Common myeloid progenitor, CD34-positive (primary cell): ENCODE results near the gene ILDR1.

Source experiments
- CTCF ChIA-PET: fragments of 350-600 bp; sonication (Branson Sonifier 250); formaldehyde crosslinking; loops from one replicate; lab custom pipeline; 2021; ENCODE audit warnings: antibody characterized with exemption; lab: Charles Lee
- POLR2A ChIA-PET: fragments of 350-600 bp; sonication (Branson Sonifier 250); formaldehyde crosslinking; loops from one replicate; lab custom pipeline; 2021; ENCODE audit warnings: antibody characterized with exemption; lab: Charles Lee
- DNase-seq, 3 donors: peaks; one replicate each; pipeline versions ENCODE4 v3.0.0 to v3.0.0-alpha.2; 2013
- H3K27ac ChIP-seq, 2 experiments: 1 replicate in 1 of 2; 2 replicates in 1 of 2; pipeline ENCODE4 v1.7.0; 2013; ENCODE audit warnings: inconsistent platforms in 2 of 2, low read length in 2 of 2, mild to moderate bottlenecking in 2 of 2, low read depth in 1 of 2, moderate library complexity in 1 of 2; ENCODE audit not compliant: severe bottlenecking in 2 of 2, insufficient read depth in 1 of 2, poor library complexity in 1 of 2
- H3K27me3 ChIP-seq, 5 experiments: replicated peaks in 2 of 5; 1 replicate in 3 of 5; 2 replicates in 2 of 5; pipeline versions ENCODE4 v1.6.1 to v1.7.0; 2013; ENCODE audit warnings: low read length in 4 of 5, mild to moderate bottlenecking in 2 of 5, moderate library complexity in 2 of 5, inconsistent platforms in 1 of 5; ENCODE audit not compliant: insufficient read depth in 5 of 5, control insufficient read depth in 4 of 5
- H3K36me3 ChIP-seq, 4 experiments: 1 replicate in 2 of 4; 2 replicates in 2 of 4; pipeline versions ENCODE4 v1.6.1 to v1.7.0; 2013; ENCODE audit warnings: low read length in 3 of 4, control low read depth in 1 of 4, mild to moderate bottlenecking in 1 of 4; ENCODE audit not compliant: control insufficient read depth in 4 of 4, insufficient read depth in 4 of 4
- H3K4me1 ChIP-seq, 4 experiments: 1 replicate in 3 of 4; 2 replicates in 1 of 4; pipeline versions ENCODE4 v1.6.1 to v1.7.1; 2013; ENCODE audit warnings: low read length in 3 of 4, mild to moderate bottlenecking in 3 of 4, control low read depth in 1 of 4, inconsistent platforms in 1 of 4, moderate library complexity in 1 of 4; ENCODE audit not compliant: control insufficient read depth in 4 of 4, insufficient read depth in 4 of 4; ENCODE audit errors: control extremely low read depth in 1 of 4
- H3K4me3 ChIP-seq, 7 experiments: 1 replicate in 4 of 7; 2 replicates in 3 of 7; pipeline versions ENCODE4 v1.5.1 to v1.7.0; 2013; ENCODE audit warnings: mild to moderate bottlenecking in 7 of 7, low read length in 6 of 7, moderate library complexity in 6 of 7, inconsistent platforms in 2 of 7, low read depth in 2 of 7, control low read depth in 1 of 7; ENCODE audit not compliant: insufficient read depth in 4 of 7, control insufficient read depth in 1 of 7; ENCODE audit errors: extremely low read depth in 1 of 7
- H3K9me3 ChIP-seq, 5 experiments: 1 replicate in 4 of 5; 2 replicates in 1 of 5; pipeline versions ENCODE4 v1.6.1 to v1.7.1; 2013; ENCODE audit warnings: low read length in 4 of 5, mild to moderate bottlenecking in 2 of 5, inconsistent platforms in 1 of 5, low read depth in 1 of 5, moderate library complexity in 1 of 5; ENCODE audit not compliant: control insufficient read depth in 4 of 5, insufficient read depth in 2 of 5; ENCODE audit errors: control extremely low read depth in 1 of 5
- WGBS: methylation state at CpG from one replicate; pipeline ENCODE4 v1.1.5; 2013; ENCODE audit not compliant: insufficient coverage; 5-methylcytosine and 5-hydroxymethylcytosine counted together

ILDR1 gene

DNA sequence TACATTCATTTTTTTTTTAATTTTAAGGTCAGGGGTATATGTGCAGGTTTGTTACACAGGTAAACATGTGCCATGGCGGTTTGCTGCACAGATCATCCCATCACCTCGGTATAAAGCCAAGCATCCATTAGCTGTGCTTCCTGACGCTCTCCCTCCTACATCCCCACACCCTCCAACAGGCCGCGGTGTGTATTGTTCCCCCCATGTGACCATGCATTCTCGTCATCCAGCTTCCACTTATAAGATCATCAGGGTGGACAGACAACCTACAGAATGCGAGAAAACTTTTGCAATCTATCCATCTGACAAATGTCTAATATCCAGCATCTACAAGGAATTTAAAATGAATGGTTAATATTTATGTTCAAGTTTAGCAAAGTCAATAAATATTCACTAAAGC is 19.4 kb downstream of the ILDR1 start:
- peaks cover 8 to 44% (median 36%) of the 10 kb centered on the region in 4 experiments for H3K4me1 ChIP-seq
- WGBS = 86% methylated on average over 3 of the region's 7 CpGs
- ChIA-PET CTCF (no interaction called here), POLR2A (no interaction called here)
- H3K9me3 ChIP-seq = no peaks in the 10 kb centered on the region
- no peak overlapping the region for H3K27ac ChIP-seq
- H3K4me3 ChIP-seq = peak overlapping the region in 3 of 7 experiments; percentile 11 to 61 (median 37)
- no peak for DNase-seq
- H3K27me3 ChIP-seq = no peaks in the 10 kb centered on the region
- H3K36me3 ChIP-seq = no peaks in the 10 kb centered on the region

DNA sequence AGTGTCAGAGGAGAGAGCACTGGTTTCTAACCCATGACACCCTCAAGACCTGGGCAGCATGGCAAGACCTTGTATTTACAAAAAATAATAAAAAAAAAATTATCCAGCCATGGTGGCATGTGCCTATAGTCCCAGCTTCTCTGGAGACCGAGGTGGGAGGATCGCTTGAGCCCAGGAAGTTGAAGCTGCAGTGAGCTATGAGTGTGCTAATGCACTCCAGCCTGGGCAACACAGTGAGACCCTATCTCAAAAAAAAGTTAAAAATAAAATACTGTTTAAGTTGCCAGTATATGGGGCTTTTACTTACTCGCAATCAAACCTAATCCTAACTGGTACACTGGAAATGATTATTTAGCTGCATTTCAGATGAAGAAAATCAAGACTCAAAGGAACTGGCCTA is 20.2 kb downstream of the ILDR1 start:
- WGBS = no CpG with 5 or more reads among the region's 3 CpGs
- CTCF ChIA-PET = interaction anchor here (0.7 kb wide), 1 partner anchor 325 kb away, joined by 3 read pairs; no protein-coding TSS in a partner anchor
- peaks cover 8 to 50% (median 42%) of the 10 kb centered on the region in 4 experiments for H3K4me1 ChIP-seq

DNA sequence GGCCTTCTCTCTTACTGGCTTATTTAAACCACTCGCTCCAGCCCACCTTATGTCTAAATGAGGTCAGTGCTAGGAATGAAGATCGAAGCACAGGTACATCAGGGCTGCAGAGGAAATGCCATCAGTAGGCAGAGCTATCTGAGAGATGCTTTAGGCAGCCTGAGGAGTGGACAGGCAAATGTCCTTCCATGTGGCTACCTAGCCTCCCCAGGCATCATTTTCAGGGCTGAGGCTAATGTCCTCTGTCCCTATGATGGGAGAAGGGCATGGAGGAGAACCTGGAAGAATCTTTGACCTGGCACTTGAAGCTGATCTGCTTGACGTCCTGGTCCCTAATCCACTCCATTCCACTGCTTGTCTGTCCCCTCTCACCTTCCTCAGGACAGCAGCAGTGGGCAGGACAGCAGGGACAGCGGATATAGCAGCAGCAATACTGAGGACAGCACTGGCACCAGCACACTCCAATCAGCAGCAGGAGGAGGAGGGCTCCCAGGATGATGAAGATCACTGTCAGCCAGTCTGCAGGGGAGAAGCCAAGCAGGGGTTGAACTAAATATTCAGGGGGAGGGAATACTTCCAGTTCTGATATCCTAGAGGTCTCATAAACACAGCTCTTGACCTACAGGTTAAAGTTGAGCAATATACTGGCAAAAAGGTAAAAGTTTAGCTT is 21.0 kb downstream of the ILDR1 start:
- CTCF ChIA-PET = interaction anchor here (0.7 kb wide), 1 partner anchor 324 kb away, joined by 3 read pairs; no protein-coding TSS in a partner anchor

More for the DNA sequence above, 20.2 kb downstream of the ILDR1 start:
- Histone ChIP-seq H3K27me3 (no peaks in the 10 kb centered on the region), H3K9me3 (no peaks in the 10 kb centered on the region), H3K27ac (no peak overlapping the region), H3K36me3 (no peaks in the 10 kb centered on the region), H3K4me3 (no peak overlapping the region)
- POLR2A ChIA-PET = no interaction called here
- no peak for DNase-seq

DNA sequence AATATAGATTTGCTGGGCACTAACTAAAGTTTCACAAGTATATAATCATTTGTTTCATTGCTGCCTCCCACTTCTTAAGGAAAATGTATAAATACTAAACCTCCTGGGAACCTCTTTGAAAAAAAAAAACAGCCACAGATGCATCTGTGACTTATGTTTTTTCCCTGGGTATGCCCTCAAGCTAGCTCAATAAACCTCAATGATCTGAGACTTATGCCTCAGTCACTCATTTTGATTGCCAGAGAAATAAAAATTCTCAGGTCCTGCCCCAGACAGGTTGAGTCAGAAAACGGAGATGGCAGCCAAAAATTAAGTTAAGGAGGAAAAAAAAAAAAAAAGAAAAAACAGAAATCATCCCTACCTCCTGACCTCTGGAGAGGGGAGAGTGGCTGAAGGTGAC is 22.1 kb downstream of the ILDR1 start:
- no peak overlapping the region for H3K27ac ChIP-seq
- no CpG with 5 or more reads among the region's 1 CpG for WGBS
- no peak overlapping the region for H3K4me3 ChIP-seq
- ChIA-PET CTCF (no interaction called here), POLR2A (no interaction called here)
- DNase-seq = no peak
- peaks cover 8 to 68% (median 57%) of the 10 kb centered on the region in 4 experiments for H3K4me1 ChIP-seq
- H3K36me3 ChIP-seq = no peaks in the 10 kb centered on the region
- H3K27me3 ChIP-seq = no peaks in the 10 kb centered on the region
- H3K9me3 ChIP-seq = no peaks in the 10 kb centered on the region

More for the DNA sequence above, 21.0 kb downstream of the ILDR1 start:
- H3K27me3 ChIP-seq = no peaks in the 10 kb centered on the region
- DNase-seq = no peak
- peaks cover 8 to 56% (median 45%) of the 10 kb centered on the region in 4 experiments for H3K4me1 ChIP-seq
- no peak overlapping the region for H3K27ac ChIP-seq
- 94% methylated on average over 4 of the region's 4 CpGs for WGBS
- no peaks in the 10 kb centered on the region for H3K9me3 ChIP-seq
- POLR2A ChIA-PET = no interaction called here
- H3K4me3 ChIP-seq = no peak overlapping the region
- no peaks in the 10 kb centered on the region for H3K36me3 ChIP-seq

DNA sequence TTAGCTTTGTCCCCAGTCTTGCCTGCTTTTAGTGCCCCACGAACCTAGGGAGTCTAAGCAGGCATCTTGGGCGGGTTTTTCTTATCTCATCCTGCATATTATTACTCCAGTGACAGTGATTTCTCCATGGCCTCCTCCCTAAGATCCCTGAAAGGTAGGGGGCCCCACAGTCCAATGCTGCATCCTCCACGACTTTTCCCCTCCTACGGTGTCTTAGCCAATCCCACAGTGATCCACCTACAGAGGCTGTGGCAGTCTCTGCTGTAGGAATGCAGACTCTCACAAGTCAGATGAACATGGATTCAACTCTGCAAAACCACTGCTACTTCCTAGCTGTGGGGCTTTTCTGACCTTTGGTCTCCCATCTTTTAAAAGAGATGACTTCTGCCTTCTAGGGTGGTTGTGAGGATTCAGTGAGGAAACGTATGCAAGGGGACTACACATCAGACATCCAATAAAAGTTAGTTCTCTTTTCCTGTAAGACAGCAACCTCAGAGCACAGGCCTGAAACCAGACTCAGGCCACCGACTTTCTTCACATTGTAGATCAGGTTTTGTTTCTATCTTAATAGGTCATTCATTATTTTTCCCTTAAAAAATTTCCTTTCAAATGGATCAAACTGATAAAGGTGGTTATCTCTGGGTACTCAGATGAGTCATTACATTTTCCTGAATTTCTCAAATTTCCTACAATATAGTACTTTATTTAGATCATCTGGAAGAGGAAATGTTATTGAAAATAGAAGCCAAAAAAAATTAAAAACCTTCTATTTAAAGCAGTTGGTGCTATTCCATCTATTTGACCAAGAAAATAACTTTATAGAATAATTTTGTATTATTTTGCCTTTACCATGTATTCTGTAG is 23.2 kb downstream of the ILDR1 start:
- H3K4me1 ChIP-seq = peaks cover 3 to 67% (median 56%) of the 10 kb centered on the region in 4 experiments
- ChIA-PET POLR2A (no interaction called here), CTCF (interaction anchor here (1.0 kb wide), 1 partner anchor 67 kb away, joined by 3 read pairs; no protein-coding TSS in a partner anchor)
- no peaks in the 10 kb centered on the region for H3K36me3 ChIP-seq
- peak overlapping the region in 1 of 7 experiments; percentile 8 for H3K4me3 ChIP-seq
- peak in 2 of 3 donors; percentile 65 to 67 for DNase-seq
- H3K9me3 ChIP-seq = no peaks in the 10 kb centered on the region
- 69% methylated on average over 4 of the region's 6 CpGs for WGBS
- peak overlapping the region in 1 of 2 experiments; percentile 22 for H3K27ac ChIP-seq
- H3K27me3 ChIP-seq = no peaks in the 10 kb centered on the region

DNA sequence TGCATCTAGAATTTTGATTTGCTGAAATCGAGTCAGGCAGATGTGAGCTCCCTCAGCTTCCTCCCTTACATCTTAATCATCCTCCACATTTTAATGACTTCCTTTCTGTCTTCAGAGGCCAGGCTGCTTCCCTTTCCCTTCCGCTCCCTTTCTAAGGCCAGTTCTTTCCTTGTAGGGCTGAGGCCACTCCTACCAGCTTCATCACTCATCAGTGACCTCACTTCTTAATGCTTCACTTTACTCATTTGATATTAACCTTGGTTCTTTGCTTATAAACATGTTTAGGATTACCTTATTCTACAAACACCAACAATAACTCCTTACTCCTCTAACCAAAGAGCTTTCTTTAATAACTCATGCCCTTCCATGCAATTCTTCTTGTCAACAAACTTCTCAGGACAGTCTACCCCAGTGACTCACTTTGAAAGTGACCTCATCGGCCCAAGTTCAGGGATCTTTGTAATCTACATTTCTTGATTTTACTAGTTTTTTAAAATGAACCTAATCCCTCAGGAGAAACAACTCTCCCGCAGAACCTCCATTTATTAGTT is 23.9 kb downstream of the ILDR1 start:
- no peaks in the 10 kb centered on the region for H3K9me3 ChIP-seq
- H3K4me1 ChIP-seq = peaks cover 3 to 60% (median 49%) of the 10 kb centered on the region in 4 experiments
- ChIA-PET POLR2A (no interaction called here), CTCF (interaction anchor here (1.0 kb wide), 1 partner anchor 68 kb away, joined by 3 read pairs; no protein-coding TSS in a partner anchor)
- DNase-seq = peak; percentile 71 to 94 (median 91)
- H3K36me3 ChIP-seq = no peaks in the 10 kb centered on the region
- peak overlapping the region in 1 of 7 experiments; percentile 8 for H3K4me3 ChIP-seq
- no peaks in the 10 kb centered on the region for H3K27me3 ChIP-seq
- H3K27ac ChIP-seq = peak overlapping the region in 1 of 2 experiments; percentile 6
- WGBS = 0% methylated on average over 2 of the region's 4 CpGs
